Stromal cell of bone marrow (primary cell): ENCODE measurements around the gene WDR72.

Source experiments
- DNase-seq: peaks from one replicate; pipeline ENCODE4 v3.0.0-alpha.2; 2012; ENCODE audit warnings: low read depth

WDR72 gene

GRCh38 chr15:53534105-53534839, 225.2 kb downstream of the WDR72 start:
- no peak for DNase-seq

- DNase-seq, result no peak
These were observed 228.7 kb downstream of the WDR72 start for GRCh38 chr15:53530761-53531160.

GRCh38 chr15:53527996-53528395, 231.5 kb downstream of the WDR72 start:
- DNase-seq, result no peak

- DNase-seq, result no peak
These were observed 233.6 kb downstream of the WDR72 start for GRCh38 chr15:53525894-53526293.

GRCh38 chr15:53522991-53523390, 236.5 kb downstream of the WDR72 start:
- no peak for DNase-seq

- DNase-seq, result peak; percentile 5
These were observed 238.5 kb downstream of the WDR72 start for GRCh38 chr15:53520996-53521395.

- no peak for DNase-seq
These were observed 246.0 kb downstream of the WDR72 start for GRCh38 chr15:53513431-53513830.

- DNase-seq, result no peak
These were observed 247.4 kb downstream of the WDR72 start for GRCh38 chr15:53512029-53512428.

GRCh38 chr15:53511175-53511574, 248.3 kb downstream of the WDR72 start:
- DNase-seq, result no peak

GRCh38 chr15:53506370-53506769, 253.1 kb downstream of the WDR72 start:
- DNase-seq, result no peak

GRCh38 chr15:53498996-53499395, 260.5 kb downstream of the WDR72 start:
- DNase-seq, result no peak

- DNase-seq, result no peak
These were observed 269.1 kb downstream of the WDR72 start for GRCh38 chr15:53490341-53490740.

- no peak for DNase-seq
These were observed 277.4 kb downstream of the WDR72 start for GRCh38 chr15:53482055-53482454.

GRCh38 chr15:53477981-53478766, 281.3 kb downstream of the WDR72 start:
- DNase-seq, result no peak

- no peak for DNase-seq
These were observed 285.6 kb downstream of the WDR72 start for GRCh38 chr15:53473886-53474285.

- DNase-seq, result no peak
These were observed 286.0 kb downstream of the WDR72 start for GRCh38 chr15:53473435-53473834.

- DNase-seq, result no peak
These were observed 286.6 kb downstream of the WDR72 start for GRCh38 chr15:53472883-53473282.

GRCh38 chr15:53472210-53472609, 287.3 kb downstream of the WDR72 start:
- DNase-seq, result no peak

GRCh38 chr15:53470743-53471142, 288.7 kb downstream of the WDR72 start:
- no peak for DNase-seq

- no peak for DNase-seq
These were observed 290.0 kb downstream of the WDR72 start for GRCh38 chr15:53469422-53469821.
